Stimulated activated CD4-positive, alpha-beta T cell treated with anti-CD3 and anti-CD28 coated beads, Interleukin-1b, Interleukin-23, amount 100 ng/mL, for 48 hours (primary cell): ENCODE measurements around the gene HINFP.
"Not testable (repeated sequence)": the region's sequence is repeated elsewhere in the genome, so short reads cannot be mapped to it uniquely, and the experiment has no call there.

Source experiments
- DNase-seq: peaks from one replicate; pipeline ENCODE4 v3.0.0-alpha.2; 2020

HINFP gene

DNA sequence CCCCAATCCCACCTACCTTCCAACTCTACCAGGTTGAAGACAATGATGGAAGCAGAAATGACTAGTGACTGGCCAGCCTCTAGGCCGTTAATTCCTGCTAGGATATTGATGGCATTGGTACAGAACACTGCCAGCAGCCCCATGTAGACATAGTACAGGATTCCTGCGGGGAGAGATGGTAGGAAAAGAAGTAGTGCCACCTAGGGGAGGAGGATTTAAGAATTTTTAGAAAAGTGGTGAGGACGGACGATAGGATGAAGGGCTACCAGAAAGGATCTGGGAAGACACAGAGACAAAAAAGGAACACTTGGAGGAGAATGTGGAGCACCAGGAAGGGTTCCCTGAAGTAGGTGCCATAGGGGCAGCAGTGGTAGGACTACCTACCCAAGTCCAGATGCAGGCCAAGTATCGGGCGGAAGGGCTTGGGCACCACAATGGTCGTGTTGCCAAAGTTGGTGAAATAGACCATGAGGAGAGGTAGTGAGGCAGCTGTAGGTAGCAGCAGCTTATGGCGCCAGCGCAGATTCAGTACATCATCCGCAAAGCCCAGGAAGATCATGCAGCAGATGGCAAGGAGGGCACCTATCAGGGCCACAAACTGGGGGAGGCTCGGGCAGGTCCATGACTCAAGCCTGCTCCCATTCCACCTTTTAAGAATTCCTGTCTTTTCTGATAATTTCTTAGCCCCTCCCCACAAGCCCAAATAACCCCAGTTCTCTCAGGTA, 21.0 kb upstream of the HINFP start:
- no peak for DNase-seq

DNA sequence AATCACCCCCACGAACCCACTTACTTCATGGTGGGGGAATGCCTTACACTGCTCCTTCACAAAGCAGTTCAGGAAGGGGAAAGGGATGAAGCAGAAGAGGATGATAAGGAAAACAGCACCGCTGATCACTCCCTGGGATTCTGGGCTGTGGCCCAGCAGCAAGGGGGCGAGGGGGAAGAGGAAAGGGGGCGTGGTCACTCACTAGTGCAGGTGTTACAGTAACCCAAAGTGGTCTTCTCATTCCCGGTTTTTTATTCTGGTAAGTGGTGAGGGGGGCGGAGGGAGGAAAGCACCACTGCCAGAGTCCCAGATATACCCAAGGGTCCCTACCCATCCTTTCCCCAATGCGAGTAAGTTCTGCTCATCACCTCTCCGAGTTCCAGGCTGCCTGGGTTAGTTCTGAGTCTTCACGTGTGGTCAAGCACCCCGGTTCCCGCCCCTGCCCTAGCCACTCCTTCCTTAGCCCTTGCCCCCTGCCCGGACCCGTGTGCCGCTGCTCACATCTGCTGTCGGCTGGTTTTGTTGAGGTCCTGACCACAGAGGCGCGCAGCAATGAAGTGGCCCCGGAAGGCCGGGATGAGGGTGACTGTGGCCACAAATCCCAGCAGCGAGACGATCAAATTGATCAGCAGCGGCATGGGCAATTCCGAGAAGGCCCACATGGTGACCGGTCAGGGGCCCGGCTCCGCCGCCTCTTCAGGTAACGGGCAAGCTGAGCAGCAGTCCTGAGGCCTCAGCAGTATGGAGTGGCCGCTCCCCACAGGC, 20.2 kb upstream of the HINFP start:
- peak; percentile 37 for DNase-seq

GRCh38 chr11:119101759-119102423, 19.5 kb upstream of the HINFP start, which contains the start of gene DPAGT1:
Gene DPAGT1, minus strand, starts transcription at chr11:119101853. Its CDS starts 198 bp downstream, at chr11:119101655.
- DNase-seq, result peak; percentile 88

DNA sequence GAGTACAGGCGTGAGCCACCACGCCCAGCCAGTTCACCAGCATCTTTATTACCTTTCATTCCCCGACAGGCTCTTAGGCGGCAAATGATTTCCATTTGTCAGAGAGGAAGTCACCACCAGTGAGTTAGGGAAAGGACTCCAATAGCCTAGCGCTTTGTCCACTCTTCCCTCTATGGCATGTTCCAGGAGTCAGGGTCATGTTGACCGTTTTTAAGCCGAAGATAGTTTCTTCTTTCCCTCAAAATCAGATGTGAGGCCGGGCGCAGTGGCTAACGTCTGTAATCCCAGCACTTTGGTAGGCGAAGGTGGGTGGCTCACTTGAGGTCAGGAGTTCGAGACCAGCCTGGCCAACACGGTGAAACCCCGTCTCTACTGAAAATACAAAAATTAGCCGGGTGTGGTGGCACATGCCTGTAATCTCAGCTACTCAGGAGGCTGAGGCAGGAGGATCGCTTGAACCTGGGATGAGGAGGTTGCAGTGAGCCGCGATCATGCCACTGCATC, 18.2 kb upstream of the HINFP start:
- DNase-seq, result not testable (repeated sequence)

GRCh38 chr11:119103793-119104192, 17.6 kb upstream of the HINFP start:
- DNase-seq, result no peak

- DNase-seq, result peak; percentile 92
Observed at GRCh38 chr11:119106564-119107537, 14.5 kb upstream of the HINFP start, which contains the start of gene C2CD2L. Gene C2CD2L, plus strand, starts transcription at chr11:119107344. Its CDS starts 398 bp downstream, at chr11:119107742.

DNA sequence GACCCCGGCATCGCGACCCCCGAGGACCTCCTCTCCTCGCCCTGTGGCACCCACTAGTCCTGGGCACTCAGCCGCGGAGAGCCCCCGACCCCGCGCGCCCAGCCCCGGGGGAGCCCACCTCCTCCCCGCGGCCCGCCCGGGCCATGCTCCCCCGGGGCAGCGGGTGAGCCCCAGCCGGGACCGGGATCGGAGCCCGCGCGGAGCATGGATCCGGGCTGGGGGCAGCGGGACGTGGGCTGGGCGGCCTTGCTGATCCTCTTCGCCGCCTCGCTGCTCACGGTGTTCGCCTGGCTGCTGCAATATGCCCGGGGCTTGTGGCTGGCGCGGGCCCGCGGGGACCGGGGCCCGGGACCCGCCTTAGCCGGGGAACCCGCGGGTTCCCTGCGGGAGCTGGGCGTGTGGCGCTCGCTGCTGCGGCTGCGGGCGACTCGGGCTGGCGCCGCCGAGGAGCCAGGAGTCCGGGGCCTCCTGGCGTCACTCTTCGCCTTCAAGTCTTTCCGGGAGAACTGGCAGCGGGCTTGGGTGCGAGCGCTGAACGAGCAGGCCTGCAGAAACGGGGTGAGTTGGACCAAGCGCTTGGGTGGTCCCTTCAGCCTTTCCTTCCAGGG, 13.7 kb upstream of the HINFP start:
- DNase-seq, result no peak

DNA sequence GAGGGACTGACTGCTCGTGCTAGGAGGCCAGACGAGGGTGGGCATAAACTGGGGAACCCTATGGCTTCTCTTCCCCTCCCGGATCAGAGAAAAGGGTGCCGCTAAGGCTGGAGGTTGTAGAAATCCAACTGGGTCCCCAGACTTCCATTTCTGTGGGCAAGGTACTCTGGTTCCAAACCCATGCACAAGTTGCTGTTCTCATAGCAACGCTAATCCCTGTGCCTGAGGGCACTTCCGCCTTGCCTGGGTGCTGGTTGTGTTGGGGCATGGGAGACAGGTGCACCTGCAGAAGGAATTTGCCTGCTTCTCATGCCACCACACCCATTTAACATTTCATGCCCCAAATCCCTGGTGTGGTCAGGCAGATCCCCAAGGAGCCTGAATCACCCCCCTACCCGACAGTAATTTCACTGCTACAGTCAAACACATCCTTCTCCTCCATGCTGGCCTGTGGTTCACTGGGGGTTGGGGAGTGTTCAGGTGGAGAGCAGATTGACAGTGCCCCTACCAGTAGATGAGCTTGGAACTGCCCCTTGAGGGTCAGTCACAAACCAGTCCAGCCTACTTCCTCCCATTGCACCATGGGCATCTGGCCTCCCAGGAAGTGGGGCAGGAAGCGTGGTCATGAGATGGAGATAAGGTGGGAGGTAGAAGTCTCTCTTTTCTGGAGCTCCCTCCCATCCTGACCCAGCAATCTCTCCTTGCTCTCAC, 13.1 kb upstream of the HINFP start:
- DNase-seq, result peak; percentile 36

DNA sequence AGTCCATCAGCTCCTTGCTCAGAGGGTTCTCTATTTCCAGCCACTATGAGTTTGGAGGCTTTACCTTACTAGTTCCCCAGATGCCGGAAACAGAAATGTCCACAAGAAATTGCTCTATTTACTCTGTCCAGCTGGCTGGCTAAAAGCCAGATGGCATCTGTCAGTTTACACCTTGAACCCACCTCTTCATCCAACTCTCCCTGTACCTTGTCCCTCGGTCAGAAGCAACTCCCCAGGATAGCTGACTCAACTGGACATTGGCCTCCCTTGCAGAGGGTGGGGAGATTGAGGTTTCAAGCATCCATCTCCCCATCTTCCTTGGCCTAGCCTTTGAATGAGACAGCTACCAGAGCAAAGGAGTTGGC, 12.5 kb upstream of the HINFP start:
- DNase-seq, result no peak

GRCh38 chr11:119109843-119110242, 11.5 kb upstream of the HINFP start:
- DNase-seq, result no peak

DNA sequence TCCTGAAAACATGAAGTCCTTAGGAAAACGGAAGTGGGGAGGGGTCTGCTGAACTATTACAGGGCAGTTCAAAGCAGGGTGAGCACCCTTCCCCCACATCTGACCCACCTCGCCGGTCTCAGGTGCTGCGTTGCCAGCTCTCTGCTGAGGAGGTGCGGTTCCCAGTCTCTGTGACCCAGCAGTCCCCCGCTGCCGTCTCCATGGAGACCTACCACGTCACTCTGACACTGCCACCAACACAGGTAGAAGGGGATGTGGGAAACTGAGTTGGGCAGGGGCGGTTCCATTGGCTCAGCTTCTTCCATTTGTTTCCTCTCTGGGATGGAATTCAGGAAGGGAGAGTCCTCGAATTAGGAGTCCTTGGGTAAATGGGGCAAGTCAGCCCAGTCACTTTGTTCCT, 10.9 kb upstream of the HINFP start:
- DNase-seq, result no peak

GRCh38 chr11:119111361-119111925, 9.9 kb upstream of the HINFP start:
- DNase-seq, result no peak

- no peak for DNase-seq
Observed at GRCh38 chr11:119112314-119113020, 8.9 kb upstream of the HINFP start.

- no peak for DNase-seq
Observed at GRCh38 chr11:119113716-119114115, 7.7 kb upstream of the HINFP start.

- no peak for DNase-seq
Observed at GRCh38 chr11:119114351-119114750, 7.0 kb upstream of the HINFP start.

GRCh38 chr11:119115484-119116234, 5.7 kb upstream of the HINFP start:
- DNase-seq, result peak; percentile 19

- no peak for DNase-seq
Observed at GRCh38 chr11:119116235-119116594, 5.2 kb upstream of the HINFP start.

GRCh38 chr11:119116601-119117000, 4.8 kb upstream of the HINFP start:
- no peak for DNase-seq

DNA sequence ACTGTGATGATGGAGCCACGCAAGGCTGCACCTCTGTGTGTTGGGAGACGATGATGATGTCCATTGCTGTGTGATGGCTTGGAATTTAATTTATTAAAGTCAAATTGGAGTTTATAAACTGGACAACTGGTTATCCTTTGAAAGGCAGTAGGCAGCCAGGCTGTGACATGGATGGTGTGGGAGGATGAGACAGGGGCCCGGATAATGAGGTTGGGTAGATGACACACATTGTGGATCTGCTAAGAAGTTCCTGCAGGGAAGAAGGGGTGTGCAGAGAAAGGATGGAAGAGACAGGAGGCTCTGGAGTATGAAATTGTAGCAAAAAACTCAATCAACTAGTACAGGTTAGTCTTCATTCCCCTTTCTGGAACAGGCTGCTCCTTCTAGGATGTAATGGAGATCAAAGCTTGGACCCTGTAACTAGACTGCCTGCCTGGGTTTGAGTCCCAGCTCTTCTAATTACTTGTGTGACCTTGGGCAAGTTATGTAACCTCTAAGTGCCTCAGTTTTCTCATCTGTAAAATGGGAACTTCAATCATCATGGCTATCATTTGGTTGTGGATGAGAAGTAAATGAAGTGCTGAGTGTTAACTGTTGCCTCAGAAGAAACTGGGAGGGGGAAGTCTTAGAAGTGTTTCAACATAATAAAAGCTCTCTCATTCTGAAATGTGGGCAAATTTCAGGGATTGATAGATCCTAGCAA, 4.2 kb upstream of the HINFP start:
- DNase-seq, result no peak
